HEK293 (cell line): Measurements from ENCODE around the gene RPS18.

Source experiments
- ATF2 ChIP-seq: fragments of 450-650 bp; formaldehyde crosslinking; IDR thresholded peaks from 2 replicates; pipeline ENCODE4 v1.5.1; 2016; ENCODE audit warnings: missing biosample characterization, missing genetic modification characterization, low read depth
- EGR2 ChIP-seq: fragments of 450-650 bp; formaldehyde crosslinking; IDR thresholded peaks from 2 replicates; pipeline ENCODE4 v1.5.1; 2016; ENCODE audit warnings: low read depth, missing biosample characterization, missing genetic modification characterization
- GFI1B ChIP-seq: fragments of 450-650 bp; formaldehyde crosslinking; IDR thresholded peaks from 2 replicates; pipeline ENCODE4 v1.5.1; 2016; ENCODE audit warnings: missing biosample characterization, missing genetic modification characterization
- HOXC10 ChIP-seq: sonication (generic); formaldehyde crosslinking; IDR thresholded peaks from 2 replicates; pipeline ENCODE4 v1.8.1; 2023; ENCODE audit warnings: mild to moderate bottlenecking, missing genetic modification reagents
- PBX3 ChIP-seq: sonication (generic); formaldehyde crosslinking; IDR thresholded peaks from 2 replicates; pipeline ENCODE4 v1.8.1; 2022; ENCODE audit warnings: mild to moderate bottlenecking, moderate library complexity, missing genetic modification reagents
- WT1 ChIP-seq: fragments of 450-650 bp; formaldehyde crosslinking; IDR thresholded peaks from 2 replicates; pipeline ENCODE4 v1.5.1; 2016; ENCODE audit warnings: missing biosample characterization, missing genetic modification characterization
- ZBTB1 ChIP-seq: fragments of 450-650 bp; formaldehyde crosslinking; IDR thresholded peaks from 2 replicates; pipeline ENCODE4 v1.5.1; 2016; ENCODE audit warnings: missing biosample characterization, missing genetic modification characterization
- ZEB2 ChIP-seq: fragments of 450-650 bp; formaldehyde crosslinking; IDR thresholded peaks from 2 replicates; pipeline ENCODE4 v1.5.1; 2016; ENCODE audit warnings: missing biosample characterization, missing genetic modification characterization
- ZFP3 ChIP-seq: fragments of 450-650 bp; formaldehyde crosslinking; IDR thresholded peaks from 2 replicates; pipeline ENCODE4 v1.5.1; 2016; ENCODE audit warnings: low read depth, missing biosample characterization, missing genetic modification characterization
- ZFP37 ChIP-seq: fragments of 450-650 bp; formaldehyde crosslinking; IDR thresholded peaks from 2 replicates; pipeline ENCODE4 v1.5.1; 2016; ENCODE audit warnings: missing biosample characterization, missing genetic modification characterization
- ZNF133 ChIP-seq: fragments of 450-650 bp; formaldehyde crosslinking; IDR thresholded peaks from 2 replicates; pipeline ENCODE4 v1.5.1; 2016; ENCODE audit warnings: missing biosample characterization, missing genetic modification characterization
- ZNF148 ChIP-seq: fragments of 450-650 bp; formaldehyde crosslinking; IDR thresholded peaks from 2 replicates; pipeline ENCODE4 v1.5.0; 2017; ENCODE audit warnings: missing biosample characterization, missing genetic modification characterization, borderline replicate concordance
- ZNF16 ChIP-seq: fragments of 450-650 bp; formaldehyde crosslinking; IDR thresholded peaks from 2 replicates; pipeline ENCODE4 v1.5.1; 2016; ENCODE audit warnings: low read depth, missing biosample characterization, missing genetic modification characterization
- ZNF19 ChIP-seq: fragments of 450-650 bp; formaldehyde crosslinking; IDR thresholded peaks from 2 replicates; pipeline ENCODE4; 2016; ENCODE audit warnings: missing biosample characterization, missing genetic modification characterization, low read depth
- ZNF2 ChIP-seq: fragments of 450-650 bp; formaldehyde crosslinking; IDR thresholded peaks from 2 replicates; pipeline ENCODE4 v1.5.1; 2016; ENCODE audit warnings: missing biosample characterization, missing genetic modification characterization
- ZNF335 ChIP-seq: fragments of 450-650 bp; formaldehyde crosslinking; conservative IDR thresholded peaks from 2 replicates; pipeline ENCODE4 v1.5.1; 2016; ENCODE audit warnings: missing biosample characterization, missing genetic modification characterization
- ZNF354C ChIP-seq: fragments of 450-650 bp; formaldehyde crosslinking; IDR thresholded peaks from 2 replicates; pipeline ENCODE4 v1.5.1; 2016; ENCODE audit warnings: missing biosample characterization, missing genetic modification characterization, low read depth, borderline replicate concordance
- ZNF394 ChIP-seq: fragments of 450-650 bp; formaldehyde crosslinking; IDR thresholded peaks from 2 replicates; pipeline ENCODE4 v1.5.1; 2016; ENCODE audit warnings: missing biosample characterization, missing genetic modification characterization, mild to moderate bottlenecking, moderate library complexity, borderline replicate concordance
- ZNF514 ChIP-seq: fragments of 450-650 bp; formaldehyde crosslinking; IDR thresholded peaks from 2 replicates; pipeline ENCODE4 v1.5.1; 2016; ENCODE audit warnings: missing biosample characterization, missing genetic modification characterization
- ZNF530 ChIP-seq: fragments of 450-650 bp; formaldehyde crosslinking; IDR thresholded peaks from 2 replicates; pipeline ENCODE4 v1.5.1; 2016; ENCODE audit warnings: low read depth, missing biosample characterization, missing genetic modification characterization
- ZNF555 ChIP-seq: fragments of 450-650 bp; formaldehyde crosslinking; conservative IDR thresholded peaks from 2 replicates; pipeline ENCODE4 v1.5.1; 2017; ENCODE audit warnings: missing biosample characterization, mild to moderate bottlenecking, missing genetic modification characterization, inconsistent platforms
- ZNF600 ChIP-seq: fragments of 450-650 bp; formaldehyde crosslinking; IDR thresholded peaks from 2 replicates; pipeline ENCODE4 v1.5.1; 2016; ENCODE audit warnings: missing biosample characterization, missing genetic modification characterization
- ZNF629 ChIP-seq: fragments of 450-650 bp; formaldehyde crosslinking; IDR thresholded peaks from 2 replicates; pipeline ENCODE4 v1.5.1; 2017; ENCODE audit warnings: missing biosample characterization, missing genetic modification characterization
- ZNF692 ChIP-seq: fragments of 450-650 bp; formaldehyde crosslinking; IDR thresholded peaks from 2 replicates; pipeline ENCODE4 v1.5.1; 2016; ENCODE audit warnings: missing biosample characterization, missing genetic modification characterization
- ZNF768 ChIP-seq: fragments of 450-650 bp; formaldehyde crosslinking; IDR thresholded peaks from 2 replicates; pipeline ENCODE4 v1.5.1; 2018; ENCODE audit warnings: missing biosample characterization, mild to moderate bottlenecking, missing genetic modification characterization

Gene RPS18

GRCh38 chr6:33320315-33321181 is 48.7 kb downstream of the RPS18 start (continued):
- peak; percentile 70 for TF ChIP-seq ZNF394
- TF ChIP-seq ZNF148 (tag by site-specific recombination) = no peak
- TF ChIP-seq ZNF530 (tag by site-specific recombination) = no peak
- no peak for TF ChIP-seq PBX3 (CRISPR knock-in tag)
- no peak for TF ChIP-seq ZNF768 (tag by site-specific recombination)
- TF ChIP-seq ZEB2 (tag by site-specific recombination) = peak; percentile 97
- TF ChIP-seq ZNF133 = no peak
- TF ChIP-seq ZNF600 (tag by site-specific recombination) = peak; percentile 95
- peak; percentile 78 for TF ChIP-seq ZNF692
- no peak for TF ChIP-seq ZNF555
- TF ChIP-seq ZNF16 (tag by site-specific recombination) = no peak
- TF ChIP-seq ZBTB1 = no peak
- peak; percentile 58 for TF ChIP-seq ZNF335 (tag by site-specific recombination)
- TF ChIP-seq ZNF354C (tag by site-specific recombination) = no peak
- TF ChIP-seq WT1 (tag by site-specific recombination) = peak; percentile 31; the same call in 1 of the 2 replicates
- peak; percentile 57; the same call in 1 of the 2 replicates for TF ChIP-seq ZNF2 (tag by site-specific recombination)
- 0 out of 2 replicates have a peak, but pooled peaks have one; percentile 33 for TF ChIP-seq EGR2 (tag by site-specific recombination)
- TF ChIP-seq ZFP37 (tag by site-specific recombination) = peak; percentile 64
- TF ChIP-seq ZNF19 (tag by site-specific recombination) = no peak
- TF ChIP-seq HOXC10 (CRISPR knock-in tag) = no peak
- no peak for TF ChIP-seq ZFP3
- TF ChIP-seq ZNF514 (tag by site-specific recombination) = no peak
- TF ChIP-seq GFI1B = no peak
- peak; percentile 97 for TF ChIP-seq ATF2
- peak; percentile 99 for TF ChIP-seq ZNF629 (tag by site-specific recombination)
